NCI-H1105 (cell line): Measurements from ENCODE around the gene HOXA5.

Source experiments
- DNase-seq: peaks from one replicate; lab custom pipeline; 2025; lab: John Stamatoyannopoulos, UW

HOXA5 gene

GRCh38 chr7:27118580-27118979 lies 24.9 kb downstream of the HOXA5 start:
- DNase-seq = no peak

GRCh38 chr7:27117887-27118491 lies 25.5 kb downstream of the HOXA5 start:
- no peak for DNase-seq

GRCh38 chr7:27116962-27117886 lies 26.3 kb downstream of the HOXA5 start:
- no peak for DNase-seq

GRCh38 chr7:27116031-27116961 lies 27.2 kb downstream of the HOXA5 start:
- no peak for DNase-seq

GRCh38 chr7:27115221-27116026 lies 28.1 kb downstream of the HOXA5 start:
- DNase-seq = no peak

GRCh38 chr7:27114881-27115220 lies 28.6 kb downstream of the HOXA5 start:
- no peak for DNase-seq

- peak; percentile 15 for DNase-seq
These were observed 29.3 kb downstream of the HOXA5 start for GRCh38 chr7:27113991-27114769.

- no peak for DNase-seq
These were observed 30.2 kb downstream of the HOXA5 start for GRCh38 chr7:27112955-27113949.

- DNase-seq = no peak
These were observed 31.1 kb downstream of the HOXA5 start for GRCh38 chr7:27112361-27112760.

GRCh38 chr7:27111751-27112277 lies 31.7 kb downstream of the HOXA5 start:
- DNase-seq = no peak

GRCh38 chr7:27111042-27111750 lies 32.3 kb downstream of the HOXA5 start:
- no peak for DNase-seq

- no peak for DNase-seq
These were observed 33.1 kb downstream of the HOXA5 start for GRCh38 chr7:27110186-27111031.

- no peak for DNase-seq
These were observed 33.9 kb downstream of the HOXA5 start for GRCh38 chr7:27109466-27110185.

GRCh38 chr7:27108390-27109127 lies 34.9 kb downstream of the HOXA5 start:
- no peak for DNase-seq

- DNase-seq = no peak
These were observed 35.8 kb downstream of the HOXA5 start for GRCh38 chr7:27107391-27108381.
